CD4-positive, alpha-beta T cell (primary cell): ENCODE results near the gene ZNF580. TPM values are rescaled to one million over a fixed set of nuclear protein-coding genes. Genes with fewer than 3 reads are reported as not detected.
A peak's percentile ranks its signal among the peaks of the same experiment; 100 is the strongest.

Source experiments
- ATAC-seq: fragments of 200-7000 bp; cut with Tn5 transposase; one replicate; pipeline ENCODE4 v1.10.0; 2022; ENCODE audit warnings: mild to moderate bottlenecking; ENCODE audit not compliant: poor library complexity
- CTCF ChIA-PET: fragments of 350-600 bp; sonication (Branson Sonifier 250); formaldehyde crosslinking; loops from one replicate; lab custom pipeline; 2021; ENCODE audit warnings: antibody characterized with exemption, inconsistent platforms; lab: Charles Lee
- POLR2A ChIA-PET: fragments of 350-600 bp; sonication (Branson Sonifier 250); formaldehyde crosslinking; loops from one replicate; lab custom pipeline; 2021; ENCODE audit warnings: antibody characterized with exemption, inconsistent platforms; lab: Charles Lee
- DNase-seq, 14 experiments: peaks; one replicate each; pipeline ENCODE4 v3.0.0-alpha.2; 2013 to 2020; ENCODE audit warnings: mixed read lengths in 2 of 14
- H3K27ac ChIP-seq, 2 donors: one replicate each; pipeline versions ENCODE4 v1.5.1 to v1.7.0; 2013; ENCODE audit warnings: low read length in 2 of 2, low read depth in 1 of 2, mild to moderate bottlenecking in 1 of 2
- H3K27me3 ChIP-seq, 2 experiments: 1 replicate in 1 of 2; 2 replicates in 1 of 2; pipeline versions ENCODE4 v1.6.1 to v1.7.0; 2013; ENCODE audit warnings: low read length in 2 of 2, control low read depth in 1 of 2, mild to moderate bottlenecking in 1 of 2, moderate library complexity in 1 of 2; ENCODE audit not compliant: insufficient read depth in 2 of 2, control insufficient read depth in 1 of 2
- H3K36me3 ChIP-seq: one replicate; pipeline ENCODE4 v1.6.1; 2013; ENCODE audit warnings: low read length, control low read depth; ENCODE audit not compliant: insufficient read depth
- H3K4me1 ChIP-seq: one replicate; pipeline ENCODE4 v1.6.1; 2013; ENCODE audit warnings: low read length, control low read depth; ENCODE audit not compliant: insufficient read depth
- H3K4me3 ChIP-seq: one replicate; pipeline ENCODE4 v1.5.1; 2013; ENCODE audit warnings: mild to moderate bottlenecking, low read length, moderate library complexity
- H3K9me3 ChIP-seq, 2 experiments: 1 replicate in 1 of 2; 2 replicates in 1 of 2; pipeline versions ENCODE4 v1.6.1 to v1.7.0; 2013; ENCODE audit warnings: low read length in 2 of 2, mild to moderate bottlenecking in 2 of 2, control low read depth in 1 of 2, moderate library complexity in 1 of 2; ENCODE audit not compliant: control insufficient read depth in 1 of 2, insufficient read depth in 1 of 2
- H3K27ac Mint-ChIP-seq: one replicate; pipeline ENCODE4 v1.8.0; 2020; ENCODE audit warnings: mixed read lengths
- H3K27me3 Mint-ChIP-seq: one replicate; pipeline ENCODE4 v1.8.0; 2021; ENCODE audit warnings: mixed read lengths
- H3K36me3 Mint-ChIP-seq: one replicate; pipeline ENCODE4 v1.8.0; 2021; ENCODE audit warnings: low read depth, mixed read lengths
- H3K4me1 Mint-ChIP-seq: one replicate; pipeline ENCODE4 v1.8.0; 2021; ENCODE audit warnings: low read depth, mixed read lengths
- H3K4me3 Mint-ChIP-seq: one replicate; pipeline ENCODE4 v1.8.0; 2020; ENCODE audit warnings: mild to moderate bottlenecking, mixed read lengths
- H3K9me3 Mint-ChIP-seq: one replicate; pipeline ENCODE4 v1.8.0; 2020; ENCODE audit warnings: mixed read lengths
- intact Hi-C, 2 experiments: fragments of 100-400 bp; cut with DNase I in 1 of 2; cut with micrococcal nuclease in 1 of 2; formaldehyde crosslinking; loops; one replicate each; pipeline versions ENCODE4 v1.15.1 to v1.9.0; 2023 to 2025; cut with DNase I, micrococcal nuclease
- total RNA-seq, 174 experiments: library from RNA in 2 of 174; stranded (reverse) in 2 of 174; gene quantifications; one replicate each; pipeline ENCODE4 v1.2.3 and lab custom pipeline; 2021 to 2026
- TF ChIP-seq, protein P1 (sequence below): fragments of 200-600 bp; IDR thresholded peaks from one replicate; pipeline ENCODE4 v1.8.0; 2022; ENCODE audit warnings: antibody characterized with exemption, mild to moderate bottlenecking

ZNF580 gene
- total RNA-seq, 2 experiments from 2014 or later: 45.2 to 46.6 TPM

DNA sequence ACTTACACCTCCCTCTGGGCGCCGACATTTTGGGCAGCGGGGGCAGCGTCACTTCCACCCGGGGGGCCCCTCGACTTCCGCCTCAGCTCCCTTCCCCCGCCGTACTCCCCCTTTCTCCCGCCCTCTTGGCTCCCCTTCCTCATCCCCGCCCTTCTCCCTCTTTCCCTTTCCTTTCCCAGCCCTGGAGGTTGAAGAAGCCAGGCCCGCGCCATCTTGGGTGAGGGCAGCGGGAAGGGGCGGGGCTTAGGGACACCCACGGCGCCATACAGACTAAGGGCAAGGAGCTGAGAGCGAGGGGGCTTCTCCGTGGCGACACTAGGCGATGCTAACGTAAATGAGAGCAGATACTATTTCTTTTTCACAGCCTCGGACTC is 41.3 kb upstream of the ZNF580 start, which contains the start of gene FIZ1:
Gene FIZ1 (minus strand): TSS at position 50 of the 374 bp plus-strand sequence. CDS start 1,652 bp downstream, outside the sequence.
- Mint-ChIP-seq H3K27ac (peak within 1 kb of the TSS; percentile 95), H3K9me3 (no peaks in the 10 kb centered on the region), H3K4me1 (peaks cover 24% of the 10 kb centered on the region), H3K27me3 (no peaks in the 10 kb centered on the region), H3K36me3 (peaks cover 56% of the 10 kb centered on the region), H3K4me3 (peak within 1 kb of the TSS; percentile 99)
- TF ChIP-seq, protein P1, sequence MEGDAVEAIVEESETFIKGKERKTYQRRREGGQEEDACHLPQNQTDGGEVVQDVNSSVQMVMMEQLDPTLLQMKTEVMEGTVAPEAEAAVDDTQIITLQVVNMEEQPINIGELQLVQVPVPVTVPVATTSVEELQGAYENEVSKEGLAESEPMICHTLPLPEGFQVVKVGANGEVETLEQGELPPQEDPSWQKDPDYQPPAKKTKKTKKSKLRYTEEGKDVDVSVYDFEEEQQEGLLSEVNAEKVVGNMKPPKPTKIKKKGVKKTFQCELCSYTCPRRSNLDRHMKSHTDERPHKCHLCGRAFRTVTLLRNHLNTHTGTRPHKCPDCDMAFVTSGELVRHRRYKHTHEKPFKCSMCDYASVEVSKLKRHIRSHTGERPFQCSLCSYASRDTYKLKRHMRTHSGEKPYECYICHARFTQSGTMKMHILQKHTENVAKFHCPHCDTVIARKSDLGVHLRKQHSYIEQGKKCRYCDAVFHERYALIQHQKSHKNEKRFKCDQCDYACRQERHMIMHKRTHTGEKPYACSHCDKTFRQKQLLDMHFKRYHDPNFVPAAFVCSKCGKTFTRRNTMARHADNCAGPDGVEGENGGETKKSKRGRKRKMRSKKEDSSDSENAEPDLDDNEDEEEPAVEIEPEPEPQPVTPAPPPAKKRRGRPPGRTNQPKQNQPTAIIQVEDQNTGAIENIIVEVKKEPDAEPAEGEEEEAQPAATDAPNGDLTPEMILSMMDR: no peak
- Histone ChIP-seq H3K27me3 (no peaks in the 10 kb centered on the region), H3K4me1 (peaks cover 34% of the 10 kb centered on the region), H3K9me3 (no peaks in the 10 kb centered on the region), H3K4me3 (peak within 1 kb of the TSS; percentile 95), H3K27ac (peak within 1 kb of the TSS; percentile 95 to 97), H3K36me3 (peaks cover 19% of the 10 kb centered on the region)
- DNase-seq: peak; percentile 89 to 98 (median 94)
- intact Hi-C loops: loop anchor here (1.0 to 5.0 kb wide), 7 partner anchors 12 to 317 kb away; partner anchors contain the start of genes BRSK1 (in 1 of the 2), HSPBP1 (in 1 of the 2), KMT5C (in 1 of the 2) and ZNF579 (in 1 of the 2)
- ChIA-PET POLR2A (interaction anchor here (0.6 to 2.9 kb wide), 27 partner anchors 13 to 1484 kb away, joined by 3 to 42 read pairs (median 8); partner anchors contain the start of genes HSPBP1, ISOC2, KMT5C and MBOAT7), CTCF (interaction anchor here (1.0 to 2.3 kb wide), 8 partner anchors 18 to 123 kb away, joined by 3 to 17 read pairs (median 4); partner anchors contain the start of genes ZNF579 and ZNF628)
- ATAC-seq: peak; percentile 71

DNA sequence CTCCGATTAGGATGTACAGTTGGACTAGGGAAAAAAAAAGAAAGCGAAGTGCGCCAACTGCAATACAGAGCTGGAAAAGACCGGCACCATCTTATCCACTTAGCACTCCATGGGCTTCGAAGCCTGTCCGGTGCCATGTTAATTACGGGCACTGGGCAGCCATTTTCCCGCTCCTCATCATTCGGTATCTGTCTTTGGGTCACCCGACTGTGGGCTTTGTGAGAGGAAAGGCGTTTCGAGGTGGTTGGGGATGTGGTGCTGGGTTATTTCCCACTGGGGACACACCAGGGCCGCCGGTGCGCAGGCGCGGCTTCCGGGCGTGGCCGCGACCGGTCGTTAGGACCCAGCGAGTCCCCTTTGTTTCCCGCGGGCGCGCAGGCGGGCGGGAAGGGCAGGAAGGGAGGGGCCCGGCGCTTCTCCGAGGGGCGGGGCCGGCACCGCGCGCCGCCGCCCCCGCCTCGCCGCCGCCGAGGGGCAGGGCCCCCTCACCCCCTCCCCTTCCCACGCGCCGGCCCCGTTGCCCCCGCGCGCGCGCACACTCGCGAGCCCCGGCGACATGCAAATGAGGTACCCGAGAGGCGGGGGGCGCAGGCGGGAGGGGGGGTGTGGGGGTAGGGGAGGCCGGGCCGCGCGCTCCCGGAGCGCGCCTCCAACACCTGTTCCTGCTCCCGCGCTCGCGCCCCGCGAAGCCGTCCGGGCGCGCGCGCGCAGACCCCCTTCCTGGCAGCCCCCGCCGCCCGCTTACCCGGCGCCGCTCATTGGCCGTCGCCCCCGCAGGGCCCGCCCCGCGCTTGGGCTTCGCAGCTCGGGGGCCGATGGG is 40.8 kb upstream of the ZNF580 start, which contains the start of gene ZNF524:
Gene ZNF524 (plus strand): TSS at position 447 of the 820 bp plus-strand sequence. CDS start 1,825 bp downstream, outside the sequence.
- Histone ChIP-seq H3K27ac (peak within 1 kb of the TSS; percentile 95 to 97), H3K36me3 (peaks cover 16% of the 10 kb centered on the region), H3K4me1 (peaks cover 39% of the 10 kb centered on the region), H3K27me3 (no peaks in the 10 kb centered on the region), H3K9me3 (no peaks in the 10 kb centered on the region), H3K4me3 (peak within 1 kb of the TSS; percentile 95)
- TF ChIP-seq, protein P1: no peak
- H3K27ac Mint-ChIP-seq: peak within 1 kb of the TSS; percentile 95
- no peaks in the 10 kb centered on the region for H3K27me3 Mint-ChIP-seq
- POLR2A ChIA-PET: interaction anchor here (0.6 to 2.9 kb wide), 25 partner anchors 13 to 482 kb away, joined by 3 to 42 read pairs (median 8); partner anchors contain the start of genes HSPBP1, ISOC2, KMT5C and PPP1R12C
- H3K9me3 Mint-ChIP-seq: no peaks in the 10 kb centered on the region
- peak within 1 kb of the TSS; percentile 99 for H3K4me3 Mint-ChIP-seq
- peaks cover 56% of the 10 kb centered on the region for H3K36me3 Mint-ChIP-seq
- ATAC-seq (peak; percentile 65), DNase-seq (peak; percentile 66 to 94 (median 80))
- peaks cover 29% of the 10 kb centered on the region for H3K4me1 Mint-ChIP-seq
- CTCF ChIA-PET: interaction anchor here (1.0 to 2.3 kb wide), 7 partner anchors 27 to 124 kb away, joined by 3 to 17 read pairs (median 6); partner anchors contain the start of gene ZNF628
- intact Hi-C loops: loop anchor here (1.0 to 10.0 kb wide), 9 partner anchors 13 to 345 kb away; partner anchors contain the start of genes BRSK1 (in 1 of the 2), HSPBP1 (in 1 of the 2), KMT5C (in 1 of the 2) and PPP6R1 (in 1 of the 2)

GRCh38 chr19:55600662-55601028 is 40.2 kb upstream of the ZNF580 start:
- Histone ChIP-seq H3K27ac (peak overlapping the region; percentile 68 to 95), H3K4me3 (peak overlapping the region; percentile 63), H3K27me3 (no peaks in the 10 kb centered on the region), H3K36me3 (peaks cover 10% of the 10 kb centered on the region), H3K9me3 (no peaks in the 10 kb centered on the region), H3K4me1 (peaks cover 39% of the 10 kb centered on the region)
- peak overlapping the region; percentile 90 for H3K4me3 Mint-ChIP-seq
- intact Hi-C loops: loop anchor here in 1 of 2 experiments (10.0 kb wide), 2 partner anchors 196 to 346 kb away; partner anchors contain the start of genes PPP6R1 and UBE2S
- ATAC-seq (no peak), DNase-seq (no peak)
- H3K9me3 Mint-ChIP-seq: no peaks in the 10 kb centered on the region
- peak overlapping the region; percentile 83 for H3K27ac Mint-ChIP-seq
- peaks cover 29% of the 10 kb centered on the region for H3K4me1 Mint-ChIP-seq
- ChIA-PET POLR2A (interaction anchor here (1.2 to 2.9 kb wide), 6 partner anchors 14 to 341 kb away, joined by 3 to 38 read pairs (median 13); partner anchors contain the start of genes U2AF2 and ZNF579), CTCF (interaction anchor here (2.1 to 2.3 kb wide), 2 partner anchors 32 to 97 kb away, joined by 11 to 17 read pairs; no protein-coding TSS in a partner anchor)
- TF ChIP-seq, protein P1: no peak
- peaks cover 50% of the 10 kb centered on the region for H3K36me3 Mint-ChIP-seq
- no peaks in the 10 kb centered on the region for H3K27me3 Mint-ChIP-seq
